NCI-H2171 treated with DMSO at 0.1 percent for 48 hours (cell line): ENCODE results near the gene AKT2.

Experiments used
- DNase-seq: peaks from one replicate; lab custom pipeline; 2025; lab: John Stamatoyannopoulos, UW

Gene AKT2

GRCh38 chr19:40235238-40236025 lies 49.7 kb downstream of the AKT2 start:
- DNase-seq: no peak

GRCh38 chr19:40234429-40235237 lies 50.5 kb downstream of the AKT2 start:
- DNase-seq: no peak

GRCh38 chr19:40233811-40234389 lies 51.2 kb downstream of the AKT2 start:
- no peak for DNase-seq

- no peak for DNase-seq
Measured at GRCh38 chr19:40232949-40233810, 52.0 kb downstream of the AKT2 start.

- no peak for DNase-seq
Measured at GRCh38 chr19:40232479-40232878, 52.7 kb downstream of the AKT2 start.

- DNase-seq: no peak
Measured at GRCh38 chr19:40231544-40232424, 53.4 kb downstream of the AKT2 start.

GRCh38 chr19:40231057-40231456 lies 54.1 kb downstream of the AKT2 start:
- no peak for DNase-seq

GRCh38 chr19:40229926-40230417 lies 55.2 kb downstream of the AKT2 start:
- DNase-seq: no peak

- DNase-seq: no peak
Measured at GRCh38 chr19:40229484-40229883, 55.7 kb downstream of the AKT2 start.

- no peak for DNase-seq
Measured at GRCh38 chr19:40228863-40229262, 56.3 kb downstream of the AKT2 start.

GRCh38 chr19:40228346-40228745 lies 56.8 kb downstream of the AKT2 start:
- no peak for DNase-seq

- no peak for DNase-seq
Measured at GRCh38 chr19:40225440-40226305, 59.5 kb downstream of the AKT2 start.

GRCh38 chr19:40224342-40225150 lies 60.6 kb downstream of the AKT2 start:
- no peak for DNase-seq

GRCh38 chr19:40223135-40223822 lies 61.9 kb downstream of the AKT2 start:
- DNase-seq: no peak

GRCh38 chr19:40221858-40222619 lies 63.1 kb downstream of the AKT2 start:
- peak; percentile 86 for DNase-seq

- no peak for DNase-seq
Measured at GRCh38 chr19:40220674-40221073, 64.5 kb downstream of the AKT2 start.

- no peak for DNase-seq
Measured at GRCh38 chr19:40219721-40220276, 65.3 kb downstream of the AKT2 start.
